HepG2 (cell line): ENCODE data around the gene USP1. TPM values are rescaled to one million over a fixed set of nuclear protein-coding genes. Genes with fewer than 3 reads are reported as not detected.

ENCODE experiments used
- BATF2 ChIP-seq: sonication (generic); formaldehyde crosslinking; IDR thresholded peaks from 2 replicates; pipeline ENCODE4 v1.8.0; 2022; ENCODE audit warnings: mild to moderate bottlenecking, missing genetic modification reagents, moderate library complexity
- CEBPG ChIP-seq: IDR thresholded peaks from 2 replicates; pipeline ENCODE4 v1.6.1; 2016
- CSRNP2 ChIP-seq: sonication (generic); formaldehyde crosslinking; conservative IDR thresholded peaks from 2 replicates; pipeline ENCODE4 v1.8.0; 2022; ENCODE audit warnings: low read depth, missing genetic modification reagents
- EP300 ChIP-seq, 3 experiments: sonication (generic) in 1 of 3; formaldehyde crosslinking in 1 of 3; IDR thresholded peaks; 2 replicates each; pipeline versions ENCODE4 v1.5.1 to v1.6.1; 2011 to 2020; ENCODE audit warnings: low read depth in 2 of 3, low read length in 2 of 3, borderline replicate concordance in 1 of 3, improper control_type of control experiment in 1 of 3, mild to moderate bottlenecking in 1 of 3, missing genetic modification reagents in 1 of 3, moderate library complexity in 1 of 3
- FLYWCH1 ChIP-seq: sonication (generic); formaldehyde crosslinking; IDR thresholded peaks from 2 replicates; pipeline ENCODE4 v1.8.1; 2023; ENCODE audit warnings: mild to moderate bottlenecking, missing genetic modification reagents
- GTF3A ChIP-seq: sonication (generic); formaldehyde crosslinking; conservative IDR thresholded peaks from 2 replicates; pipeline ENCODE4 v1.4.0; 2020; ENCODE audit warnings: mild to moderate bottlenecking, missing genetic modification reagents
- KDM3A ChIP-seq: IDR thresholded peaks from 2 replicates; pipeline ENCODE4 v1.6.1; 2018; ENCODE audit warnings: low read depth, missing compliant biosample characterization
- MXD1 ChIP-seq: sonication (generic); formaldehyde crosslinking; IDR thresholded peaks from 2 replicates; pipeline ENCODE4 v1.4.0; 2020; ENCODE audit warnings: mild to moderate bottlenecking, missing genetic modification reagents
- PAF1 ChIP-seq: IDR thresholded peaks from 2 replicates; pipeline ENCODE4 v1.6.1; 2016; ENCODE audit warnings: missing genetic modification reagents, missing compliant biosample characterization
- PBX2 ChIP-seq: IDR thresholded peaks from 2 replicates; pipeline ENCODE4 v1.6.1; 2016; ENCODE audit warnings: control low read depth
- RFX3 ChIP-seq: IDR thresholded peaks from 2 replicates; pipeline ENCODE4 v1.6.1; 2016; ENCODE audit warnings: missing biosample characterization, missing genetic modification reagents
- RFXANK ChIP-seq: IDR thresholded peaks from 2 replicates; pipeline ENCODE4 v1.6.1; 2016
- SAFB2 ChIP-seq: sonication (generic); formaldehyde crosslinking; IDR thresholded peaks from 2 replicates; pipeline ENCODE4 v1.5.1; 2020; ENCODE audit warnings: missing genetic modification reagents, low read depth, mild to moderate bottlenecking, borderline replicate concordance
- SMAD9 ChIP-seq: sonication (generic); formaldehyde crosslinking; IDR thresholded peaks from 2 replicates; pipeline ENCODE4 v1.5.1; 2020; ENCODE audit warnings: mild to moderate bottlenecking, missing genetic modification reagents
- SMARCE1 ChIP-seq: fragments of 450-650 bp; IDR thresholded peaks from 2 replicates; pipeline ENCODE4 v1.6.1; 2017; ENCODE audit warnings: borderline replicate concordance
- SOX5 ChIP-seq: IDR thresholded peaks from 2 replicates; pipeline ENCODE4 v1.6.1; 2016; ENCODE audit warnings: borderline replicate concordance
- SRF ChIP-seq: IDR thresholded peaks from 2 replicates; pipeline ENCODE4 v1.6.1; 2011; ENCODE audit warnings: mild to moderate bottlenecking, low read depth, low read length, moderate library complexity
- ZC3H4 ChIP-seq: sonication (generic); formaldehyde crosslinking; IDR thresholded peaks from 2 replicates; pipeline ENCODE4 v1.4.0; 2020; ENCODE audit warnings: missing genetic modification reagents, borderline replicate concordance
- ZFP41 ChIP-seq: sonication (generic); formaldehyde crosslinking; IDR thresholded peaks from 2 replicates; pipeline ENCODE4 v1.4.0; 2020; ENCODE audit warnings: mild to moderate bottlenecking, missing genetic modification reagents, borderline replicate concordance
- ZFP62 ChIP-seq: sonication (generic); formaldehyde crosslinking; IDR thresholded peaks from 2 replicates; pipeline ENCODE4 v1.4.0; 2020; ENCODE audit warnings: missing genetic modification reagents
- ZFY ChIP-seq: sonication (generic); formaldehyde crosslinking; IDR thresholded peaks from 2 replicates; pipeline ENCODE4 v1.4.0; 2020; ENCODE audit warnings: missing genetic modification reagents
- ZNF331 ChIP-seq: sonication (generic); formaldehyde crosslinking; IDR thresholded peaks from 2 replicates; pipeline ENCODE4 v1.4.0; 2020; ENCODE audit warnings: missing genetic modification reagents
- ZNF446 ChIP-seq: sonication (generic); formaldehyde crosslinking; IDR thresholded peaks from 2 replicates; pipeline ENCODE4 v1.5.0; 2020; ENCODE audit warnings: mild to moderate bottlenecking, missing genetic modification reagents
- ZXDC ChIP-seq: sonication (generic); formaldehyde crosslinking; IDR thresholded peaks from 2 replicates; pipeline ENCODE4 v1.5.0; 2020; ENCODE audit warnings: mild to moderate bottlenecking, missing genetic modification reagents
- polyA plus RNA-seq, 8 experiments: library from polyadenylated mRNA; depleted of rRNA in 3 of 8; stranded (reverse) in 7 of 8; unstranded in 1 of 8; fragments of >200 nt; fragmentation: Illumina TruSeq in 4 of 8; extraction: Trizol in 4 of 8; gene quantifications; 2 replicates each; pipeline versions ENCODE4 v1.2.1 to v1.2.3, GENCODE V29; 2011 to 2016; ENCODE audit warnings: low read depth in 4 of 8, missing spikeins in 1 of 8, mixed read lengths in 1 of 8; ENCODE audit not compliant: insufficient read depth in 1 of 8
- total RNA-seq, 5 experiments: library from RNA; depleted of rRNA; stranded (reverse); fragments of >200 nt; fragmentation: Illumina TruSeq; extraction: Trizol; gene quantifications; 2 replicates each; pipeline ENCODE4 v1.2.3, GENCODE V29; 2016; ENCODE audit warnings: low read depth in 1 of 5

The USP1 gene
- total and polyA plus RNA-seq, 2 of the 13 experiments (the other 11 are each of a cell fraction or from before 2014, with no cell fraction given), result 9.0 to 64.6 TPM

GRCh38 chr1:62436466-62437272 is at the start of gene USP1 (continued):
- no peak; the same call in 1 of the 2 replicates for TF ChIP-seq ZXDC (CRISPR knock-in tag)
- no peak for TF ChIP-seq ZC3H4 (CRISPR knock-in tag)
- TF ChIP-seq ZNF446 (CRISPR knock-in tag), result no peak
- TF ChIP-seq CSRNP2 (CRISPR knock-in tag), result no peak
- TF ChIP-seq CEBPG (CRISPR knock-in tag), result no peak
- no peak for TF ChIP-seq PBX2 (CRISPR knock-in tag)
- no peak for TF ChIP-seq PAF1
- TF ChIP-seq KDM3A (CRISPR knock-in tag), result peak; percentile 20; the same call in 1 of the 2 replicates
- TF ChIP-seq ZFP41 (CRISPR knock-in tag), result no peak
- no peak for TF ChIP-seq BATF2 (CRISPR knock-in tag)
- TF ChIP-seq ZFY, result peak; percentile 55
- 0 out of 2 replicates have a peak, but pooled peaks have one; percentile 22 for TF ChIP-seq SAFB2
- TF ChIP-seq ZNF331 (CRISPR knock-in tag), result no peak; the same call in 1 of the 2 replicates
- no peak for TF ChIP-seq RFX3 (CRISPR knock-in tag)
- TF ChIP-seq FLYWCH1, result no peak
- TF ChIP-seq EP300 (IDR thresholded peaks at IDR 0.05; ENCODE audit: low read depth in 2 of 2, low read length in 2 of 2), result peak in 1 of 2 experiments; percentile 34; a peak in 1 of 4 replicates
- TF ChIP-seq EP300 (CRISPR knock-in tag; IDR thresholded peaks at IDR 0.05; ENCODE audit: borderline replicate concordance), result no peak
- TF ChIP-seq SRF, result no peak
- no peak for TF ChIP-seq SOX5 (CRISPR knock-in tag)
- TF ChIP-seq MXD1, result peak; percentile 47; the same call in 1 of the 2 replicates
- no peak for TF ChIP-seq GTF3A (CRISPR knock-in tag)
- TF ChIP-seq SMAD9 (CRISPR knock-in tag), result no peak
- no peak for TF ChIP-seq SMARCE1
- no peak for TF ChIP-seq ZFP62
- no peak; the same call in 1 of the 2 replicates for TF ChIP-seq RFXANK (CRISPR knock-in tag)
